OCI-LY1 (cell line): ENCODE data around the gene OGFOD3.

ENCODE experiments used
- H2AFZ ChIP-seq: fragments of 200-600 bp; sonication (generic), shearing (Covaris generic); 2 replicates; pipeline ENCODE4 v1.6.0; 2014; ENCODE audit warnings: antibody characterized with exemption, mild to moderate bottlenecking, low read length
- H3F3A ChIP-seq: fragments of 200-600 bp; sonication (generic), shearing (Covaris generic); 2 replicates; pipeline ENCODE4 v1.6.0; 2014; ENCODE audit warnings: mild to moderate bottlenecking, antibody characterized with exemption, low read length, moderate library complexity; ENCODE audit not compliant: insufficient read depth
- H3K27ac ChIP-seq: fragments of 200-600 bp; sonication (generic); 2 replicates; pipeline ENCODE4 v1.5.1; 2014; ENCODE audit warnings: low read length, mixed run types, mild to moderate bottlenecking, low read depth; ENCODE audit not compliant: poor library complexity, severe bottlenecking
- H3K27me3 ChIP-seq: fragments of 200-600 bp; sonication (generic); 2 replicates; pipeline ENCODE4 v1.6.0; 2014; ENCODE audit warnings: antibody characterized with exemption, mild to moderate bottlenecking, low read length, moderate library complexity; ENCODE audit not compliant: insufficient read depth
- H3K36me3 ChIP-seq: fragments of 200-600 bp; sonication (generic); 2 replicates; pipeline ENCODE4 v1.6.1; 2014; ENCODE audit warnings: mild to moderate bottlenecking, antibody characterized with exemption, low read length, moderate library complexity, mixed read lengths; ENCODE audit not compliant: insufficient read depth
- H3K4me1 ChIP-seq: fragments of 200-600 bp; sonication (generic); 2 replicates; pipeline ENCODE4 v1.5.1; 2014; ENCODE audit warnings: mild to moderate bottlenecking, low read length, moderate library complexity; ENCODE audit not compliant: insufficient read depth, severe bottlenecking
- H3K4me2 ChIP-seq: fragments of 200-600 bp; sonication (generic), shearing (Covaris generic); 2 replicates; pipeline ENCODE4 v1.6.1; 2014; ENCODE audit warnings: low read length
- H3K4me3 ChIP-seq: fragments of 200-600 bp; sonication (generic); 2 replicates; pipeline ENCODE4 v1.5.1; 2014; ENCODE audit warnings: low read length, low read depth, mild to moderate bottlenecking, mixed read lengths; ENCODE audit not compliant: poor library complexity, severe bottlenecking
- H3K79me2 ChIP-seq: fragments of 200-600 bp; shearing (Covaris generic); 2 replicates; pipeline ENCODE4 v1.6.1; 2016; ENCODE audit warnings: mixed run types, low read length, mixed read lengths; ENCODE audit not compliant: insufficient read depth
- H3K9ac ChIP-seq: fragments of 200-600 bp; sonication (generic), shearing (Covaris generic); 2 replicates; pipeline ENCODE4 v1.6.1; 2014; ENCODE audit warnings: mild to moderate bottlenecking, low read length, mixed read lengths
- H3K9me2 ChIP-seq: fragments of 200-600 bp; sonication (generic), shearing (Covaris generic); 2 replicates; pipeline ENCODE4 v1.6.1; 2014; ENCODE audit warnings: low read depth, mild to moderate bottlenecking, low read length, mixed read lengths
- H3K9me3 ChIP-seq: fragments of 200-600 bp; shearing (Covaris generic); 2 replicates; pipeline ENCODE4 v1.6.1; 2014; ENCODE audit warnings: low read length, mixed read lengths
- H4K20me1 ChIP-seq: fragments of 200-600 bp; sonication (generic), shearing (Covaris generic); 2 replicates; pipeline ENCODE4 v1.6.0; 2016; ENCODE audit warnings: mild to moderate bottlenecking, low read length; ENCODE audit not compliant: insufficient read depth
- EZH2 ChIP-seq: fragments of 200-600 bp; sonication (generic), shearing (Covaris generic); IDR thresholded peaks from 2 replicates; pipeline ENCODE4 v1.8.0; 2017; ENCODE audit warnings: borderline replicate concordance, mixed run types, mild to moderate bottlenecking, antibody characterized with exemption, low read length, moderate library complexity, mixed read lengths
- TF ChIP-seq, protein P1 (sequence below): fragments of 200-600 bp; sonication (generic), shearing (Covaris generic); IDR thresholded peaks from 2 replicates; pipeline ENCODE4 v1.5.1; 2017; ENCODE audit warnings: mild to moderate bottlenecking, antibody characterized with exemption, low read length, moderate library complexity, mixed read lengths

The OGFOD3 gene

DNA sequence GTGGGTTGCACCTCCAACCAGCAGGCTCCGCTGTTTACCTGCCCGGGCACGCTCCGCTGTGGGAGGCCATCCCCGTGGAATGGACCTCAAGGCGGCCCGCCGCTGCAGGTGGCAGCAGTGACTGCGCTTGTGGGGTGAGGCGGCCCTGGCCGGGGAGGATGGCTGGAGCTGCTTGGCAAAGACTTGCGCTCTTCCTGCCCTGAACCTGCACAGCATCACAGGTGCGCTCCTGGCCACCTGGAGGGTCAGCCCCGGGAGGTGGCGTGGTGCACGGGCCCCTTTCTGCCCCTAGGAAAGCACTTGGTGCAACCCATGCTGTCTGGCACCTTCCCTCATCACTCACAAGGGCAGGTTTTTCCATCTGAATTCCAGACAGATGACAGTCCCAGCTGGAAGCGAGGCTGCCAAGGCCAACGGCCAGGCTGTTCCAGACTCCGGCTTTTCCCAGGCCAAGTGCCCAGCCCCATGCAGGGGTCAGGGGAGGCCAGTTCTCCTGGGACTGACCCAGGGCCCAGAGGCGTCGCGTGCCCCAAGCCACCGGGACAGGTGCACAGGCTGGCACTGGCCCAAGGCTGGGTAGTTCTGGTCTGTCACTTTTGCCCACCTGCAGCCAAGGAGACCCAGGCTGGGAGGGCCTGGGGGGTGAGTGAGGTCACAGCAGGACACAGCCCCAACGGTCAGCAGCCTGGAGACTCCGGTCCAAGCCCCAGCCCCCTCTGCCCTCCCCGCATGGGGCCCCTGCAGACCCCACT, 33.5 kb downstream of the OGFOD3 start:
- Histone ChIP-seq H3F3A (no peaks in the 10 kb centered on the region), H3K79me2 (no peaks in the 10 kb centered on the region), H3K4me1 (no peaks in the 10 kb centered on the region), H3K27me3 (peaks cover 6% of the 10 kb centered on the region; the same call in 1 of the 2 replicates), H3K9me2 (no peaks in the 10 kb centered on the region), H3K9ac (no peak overlapping the region), H2AFZ (no peak overlapping the region), H4K20me1 (no peaks in the 10 kb centered on the region), H3K36me3 (no peaks in the 10 kb centered on the region), H3K27ac (no peak overlapping the region), H3K4me3 (no peak overlapping the region), H3K4me2 (no peak overlapping the region), H3K9me3 (no peaks in the 10 kb centered on the region)
- TF ChIP-seq, protein P1, sequence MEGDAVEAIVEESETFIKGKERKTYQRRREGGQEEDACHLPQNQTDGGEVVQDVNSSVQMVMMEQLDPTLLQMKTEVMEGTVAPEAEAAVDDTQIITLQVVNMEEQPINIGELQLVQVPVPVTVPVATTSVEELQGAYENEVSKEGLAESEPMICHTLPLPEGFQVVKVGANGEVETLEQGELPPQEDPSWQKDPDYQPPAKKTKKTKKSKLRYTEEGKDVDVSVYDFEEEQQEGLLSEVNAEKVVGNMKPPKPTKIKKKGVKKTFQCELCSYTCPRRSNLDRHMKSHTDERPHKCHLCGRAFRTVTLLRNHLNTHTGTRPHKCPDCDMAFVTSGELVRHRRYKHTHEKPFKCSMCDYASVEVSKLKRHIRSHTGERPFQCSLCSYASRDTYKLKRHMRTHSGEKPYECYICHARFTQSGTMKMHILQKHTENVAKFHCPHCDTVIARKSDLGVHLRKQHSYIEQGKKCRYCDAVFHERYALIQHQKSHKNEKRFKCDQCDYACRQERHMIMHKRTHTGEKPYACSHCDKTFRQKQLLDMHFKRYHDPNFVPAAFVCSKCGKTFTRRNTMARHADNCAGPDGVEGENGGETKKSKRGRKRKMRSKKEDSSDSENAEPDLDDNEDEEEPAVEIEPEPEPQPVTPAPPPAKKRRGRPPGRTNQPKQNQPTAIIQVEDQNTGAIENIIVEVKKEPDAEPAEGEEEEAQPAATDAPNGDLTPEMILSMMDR, result no peak
- no peak for TF ChIP-seq EZH2

GRCh38 chr17:82384051-82384729, 34.2 kb downstream of the OGFOD3 start:
- Histone ChIP-seq H3K9me2 (no peaks in the 10 kb centered on the region), H3K4me1 (no peaks in the 10 kb centered on the region), H3K36me3 (no peaks in the 10 kb centered on the region), H3K9me3 (no peaks in the 10 kb centered on the region), H3K27me3 (peaks cover 6% of the 10 kb centered on the region; the same call in 1 of the 2 replicates), H3K4me2 (no peak overlapping the region), H3K9ac (no peak overlapping the region), H3K27ac (no peak overlapping the region), H3K79me2 (no peaks in the 10 kb centered on the region), H4K20me1 (no peaks in the 10 kb centered on the region), H3K4me3 (no peak overlapping the region), H2AFZ (no peak overlapping the region), H3F3A (no peaks in the 10 kb centered on the region)
- TF ChIP-seq, protein P1, result no peak
- no peak for TF ChIP-seq EZH2

GRCh38 chr17:82383411-82383810, 35.0 kb downstream of the OGFOD3 start:
- Histone ChIP-seq H3K36me3 (no peaks in the 10 kb centered on the region), H3K9me2 (no peaks in the 10 kb centered on the region), H2AFZ (no peak overlapping the region), H3K4me2 (no peak overlapping the region), H3K27me3 (peaks cover 6% of the 10 kb centered on the region; the same call in 1 of the 2 replicates), H3K4me1 (no peaks in the 10 kb centered on the region), H3K4me3 (no peak overlapping the region), H3F3A (no peaks in the 10 kb centered on the region), H3K9ac (no peak overlapping the region), H3K27ac (no peak overlapping the region), H3K9me3 (no peaks in the 10 kb centered on the region), H4K20me1 (no peaks in the 10 kb centered on the region), H3K79me2 (no peaks in the 10 kb centered on the region)
- TF ChIP-seq, protein P1, result no peak
- no peak for TF ChIP-seq EZH2
